Measurements from ENCODE around the gene CDK18.

Gene CDK18

DNA sequence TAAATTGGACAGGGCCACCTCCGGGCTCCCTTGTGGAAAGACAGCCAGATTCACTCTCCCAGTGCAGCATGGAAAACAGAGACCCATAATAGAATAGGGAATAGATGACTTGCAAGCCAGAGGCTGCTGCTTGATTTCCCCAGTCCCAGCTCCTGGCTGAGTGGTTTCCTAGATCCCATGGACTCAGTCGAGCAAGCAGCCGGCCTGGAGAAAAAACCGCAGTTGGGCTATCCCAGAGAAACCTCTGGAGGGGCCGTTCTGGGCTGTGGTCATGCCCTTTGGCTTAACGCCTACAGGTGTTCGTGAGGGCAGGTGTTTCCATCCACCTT is 65.7 kb downstream of the CDK18 start:
- H3K27me3 ChIP-seq (replicated peaks; ENCODE audit: insufficient read depth, low read length): peaks cover 62% of the 10 kb centered on the region
- no peak overlapping the region for H2AFZ ChIP-seq (ENCODE audit: low read length)
- H3K4me1 ChIP-seq (ENCODE audit: low read length): no peaks in the 10 kb centered on the region
- TF ChIP-seq EZH2phosphoT487 (IDR thresholded peaks at IDR 0.05; ENCODE audit: low read length): no peak
- TF ChIP-seq EZH2 (optimal IDR thresholded peaks at IDR 0.05; ENCODE audit: low read depth, low read length): no peak
- TF ChIP-seq, protein P1, sequence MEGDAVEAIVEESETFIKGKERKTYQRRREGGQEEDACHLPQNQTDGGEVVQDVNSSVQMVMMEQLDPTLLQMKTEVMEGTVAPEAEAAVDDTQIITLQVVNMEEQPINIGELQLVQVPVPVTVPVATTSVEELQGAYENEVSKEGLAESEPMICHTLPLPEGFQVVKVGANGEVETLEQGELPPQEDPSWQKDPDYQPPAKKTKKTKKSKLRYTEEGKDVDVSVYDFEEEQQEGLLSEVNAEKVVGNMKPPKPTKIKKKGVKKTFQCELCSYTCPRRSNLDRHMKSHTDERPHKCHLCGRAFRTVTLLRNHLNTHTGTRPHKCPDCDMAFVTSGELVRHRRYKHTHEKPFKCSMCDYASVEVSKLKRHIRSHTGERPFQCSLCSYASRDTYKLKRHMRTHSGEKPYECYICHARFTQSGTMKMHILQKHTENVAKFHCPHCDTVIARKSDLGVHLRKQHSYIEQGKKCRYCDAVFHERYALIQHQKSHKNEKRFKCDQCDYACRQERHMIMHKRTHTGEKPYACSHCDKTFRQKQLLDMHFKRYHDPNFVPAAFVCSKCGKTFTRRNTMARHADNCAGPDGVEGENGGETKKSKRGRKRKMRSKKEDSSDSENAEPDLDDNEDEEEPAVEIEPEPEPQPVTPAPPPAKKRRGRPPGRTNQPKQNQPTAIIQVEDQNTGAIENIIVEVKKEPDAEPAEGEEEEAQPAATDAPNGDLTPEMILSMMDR (IDR thresholded peaks at IDR 0.05; ENCODE audit: low read length): no peak
- H3K79me2 ChIP-seq (ENCODE audit: low read length): no peaks in the 10 kb centered on the region
- H3K36me3 ChIP-seq (replicated peaks; ENCODE audit: insufficient read depth, low read length): no peaks in the 10 kb centered on the region
- no peak overlapping the region for H3K4me2 ChIP-seq (ENCODE audit: low read depth, low read length)
- DNase-seq: no peak
- H3K4me3 ChIP-seq (ENCODE audit: low read length): no peak overlapping the region
- no peaks in the 10 kb centered on the region for H3K9me3 ChIP-seq (replicated peaks; ENCODE audit: insufficient read depth, low read length)
- no peak overlapping the region for H3K9ac ChIP-seq (ENCODE audit: low read length)
- no peaks in the 10 kb centered on the region for H3K9me2 ChIP-seq (replicated peaks; ENCODE audit: insufficient read depth, low read length)
- H3F3A ChIP-seq (ENCODE audit: insufficient read depth, low read length): no peaks in the 10 kb centered on the region
- H4K20me1 ChIP-seq (ENCODE audit: insufficient read depth, low read length): no peaks in the 10 kb centered on the region
- H3K27ac ChIP-seq (ENCODE audit: low read length): no peak overlapping the region

- H3K4me2 ChIP-seq (ENCODE audit: low read depth, low read length): no peak overlapping the region
- H3K79me2 ChIP-seq (ENCODE audit: low read length): no peaks in the 10 kb centered on the region
- no peak overlapping the region for H3K9ac ChIP-seq (ENCODE audit: low read length)
- no peaks in the 10 kb centered on the region for H3K4me1 ChIP-seq (ENCODE audit: low read length)
- H2AFZ ChIP-seq (ENCODE audit: low read length): no peak overlapping the region
- H4K20me1 ChIP-seq (ENCODE audit: insufficient read depth, low read length): no peaks in the 10 kb centered on the region
- no peaks in the 10 kb centered on the region for H3F3A ChIP-seq (ENCODE audit: insufficient read depth, low read length)
- H3K9me2 ChIP-seq (replicated peaks; ENCODE audit: insufficient read depth, low read length): no peaks in the 10 kb centered on the region
- DNase-seq: no peak
- no peaks in the 10 kb centered on the region for H3K36me3 ChIP-seq (replicated peaks; ENCODE audit: insufficient read depth, low read length)
- no peak overlapping the region for H3K4me3 ChIP-seq (ENCODE audit: low read length)
- H3K9me3 ChIP-seq (replicated peaks; ENCODE audit: insufficient read depth, low read length): no peaks in the 10 kb centered on the region
- H3K27me3 ChIP-seq (replicated peaks; ENCODE audit: insufficient read depth, low read length): peaks cover 61% of the 10 kb centered on the region
- TF ChIP-seq EZH2 (optimal IDR thresholded peaks at IDR 0.05; ENCODE audit: low read depth, low read length) (no peak), EZH2phosphoT487 (IDR thresholded peaks at IDR 0.05; ENCODE audit: low read length) (no peak)
- TF ChIP-seq, protein P1 (IDR thresholded peaks at IDR 0.05; ENCODE audit: low read length): no peak
- H3K27ac ChIP-seq (ENCODE audit: low read length): no peak overlapping the region
These were observed 66.5 kb downstream of the CDK18 start for GRCh38 chr1:205570796-205571537.

DNA sequence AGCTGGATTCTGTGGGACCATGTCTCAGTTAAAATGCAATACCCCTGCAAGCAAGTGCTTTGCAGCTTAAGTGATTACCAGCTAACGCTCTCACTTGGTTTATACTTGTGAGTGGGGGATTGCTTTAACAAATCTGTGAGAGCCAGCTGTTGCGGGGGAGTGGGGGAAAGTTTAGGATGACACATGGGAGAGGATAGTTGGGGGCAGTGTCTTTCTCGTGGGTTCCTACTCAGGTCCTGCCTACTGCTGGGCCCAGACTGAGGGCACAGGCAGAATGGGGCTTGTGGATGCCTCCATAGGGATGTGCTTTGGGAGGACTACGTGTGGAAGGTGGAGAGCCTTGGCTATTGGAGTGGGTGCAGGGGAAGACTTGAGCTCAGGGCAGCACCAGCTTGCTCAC is 67.3 kb downstream of the CDK18 start:
- peaks cover 61% of the 10 kb centered on the region for H3K27me3 ChIP-seq (replicated peaks; ENCODE audit: insufficient read depth, low read length)
- no peaks in the 10 kb centered on the region for H3K4me1 ChIP-seq (ENCODE audit: low read length)
- H3K36me3 ChIP-seq (replicated peaks; ENCODE audit: insufficient read depth, low read length): no peaks in the 10 kb centered on the region
- H3K9me3 ChIP-seq (replicated peaks; ENCODE audit: insufficient read depth, low read length): no peaks in the 10 kb centered on the region
- TF ChIP-seq EZH2 (optimal IDR thresholded peaks at IDR 0.05; ENCODE audit: low read depth, low read length) (no peak), EZH2phosphoT487 (IDR thresholded peaks at IDR 0.05; ENCODE audit: low read length) (no peak)
- TF ChIP-seq, protein P1 (IDR thresholded peaks at IDR 0.05; ENCODE audit: low read length): no peak
- H3K9ac ChIP-seq (ENCODE audit: low read length): no peak overlapping the region
- no peak overlapping the region for H3K4me2 ChIP-seq (ENCODE audit: low read depth, low read length)
- no peaks in the 10 kb centered on the region for H3K79me2 ChIP-seq (ENCODE audit: low read length)
- H4K20me1 ChIP-seq (ENCODE audit: insufficient read depth, low read length): no peaks in the 10 kb centered on the region
- H2AFZ ChIP-seq (ENCODE audit: low read length): no peak overlapping the region
- no peaks in the 10 kb centered on the region for H3F3A ChIP-seq (ENCODE audit: insufficient read depth, low read length)
- no peak overlapping the region for H3K27ac ChIP-seq (ENCODE audit: low read length)
- H3K4me3 ChIP-seq (ENCODE audit: low read length): no peak overlapping the region
- no peak for DNase-seq
- no peaks in the 10 kb centered on the region for H3K9me2 ChIP-seq (replicated peaks; ENCODE audit: insufficient read depth, low read length)
